NB4 (cell line): ENCODE data around the gene SND1.

Experiments used
- POLR2A ChIP-seq: IDR thresholded peaks from 2 replicates; pipeline ENCODE4 v1.6.1; 2011; ENCODE audit warnings: mild to moderate bottlenecking; ENCODE audit not compliant: insufficient read length; ENCODE audit errors: extremely low read depth
- TF ChIP-seq, protein P1 (sequence below): IDR thresholded peaks from one replicate; pipeline ENCODE4 v1.5.1; 2012; ENCODE audit warnings: low read depth, low read length

DNA sequence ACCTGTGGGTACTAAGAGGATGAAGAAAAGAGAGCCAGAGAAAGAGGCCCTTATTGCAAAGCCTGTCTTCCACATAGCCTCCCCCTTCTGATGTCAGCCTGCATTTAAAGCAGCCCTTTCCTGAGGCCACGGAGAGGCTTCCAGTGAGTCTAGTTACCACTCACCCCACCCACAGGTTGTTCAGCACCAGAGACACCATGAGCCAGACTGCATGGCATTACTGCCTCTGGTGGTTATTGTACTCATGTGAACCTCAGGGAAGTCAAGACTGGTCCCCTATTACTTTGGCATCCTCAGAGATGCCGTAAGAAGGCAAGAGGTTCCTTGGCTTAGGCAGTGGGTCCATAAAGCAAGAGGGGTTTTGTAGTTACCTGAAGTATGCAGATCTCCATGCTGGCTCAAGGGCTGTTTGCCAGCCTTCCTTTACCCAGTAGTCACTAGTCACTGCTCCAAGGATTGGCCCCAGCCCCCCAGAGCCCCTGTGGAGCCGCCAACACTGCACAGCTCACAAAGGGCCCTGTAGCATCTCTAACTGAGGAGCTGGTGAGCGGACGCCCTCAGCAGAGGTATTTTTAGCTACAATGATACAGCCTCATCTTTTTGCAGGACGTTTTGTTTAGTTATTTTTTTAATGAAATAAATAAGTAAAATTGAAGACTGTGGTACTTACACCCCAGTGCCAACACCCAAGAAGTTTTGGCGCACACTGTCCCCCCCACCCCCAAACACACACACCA, 358.6 kb downstream of the SND1 start:
- TF ChIP-seq, protein P1, sequence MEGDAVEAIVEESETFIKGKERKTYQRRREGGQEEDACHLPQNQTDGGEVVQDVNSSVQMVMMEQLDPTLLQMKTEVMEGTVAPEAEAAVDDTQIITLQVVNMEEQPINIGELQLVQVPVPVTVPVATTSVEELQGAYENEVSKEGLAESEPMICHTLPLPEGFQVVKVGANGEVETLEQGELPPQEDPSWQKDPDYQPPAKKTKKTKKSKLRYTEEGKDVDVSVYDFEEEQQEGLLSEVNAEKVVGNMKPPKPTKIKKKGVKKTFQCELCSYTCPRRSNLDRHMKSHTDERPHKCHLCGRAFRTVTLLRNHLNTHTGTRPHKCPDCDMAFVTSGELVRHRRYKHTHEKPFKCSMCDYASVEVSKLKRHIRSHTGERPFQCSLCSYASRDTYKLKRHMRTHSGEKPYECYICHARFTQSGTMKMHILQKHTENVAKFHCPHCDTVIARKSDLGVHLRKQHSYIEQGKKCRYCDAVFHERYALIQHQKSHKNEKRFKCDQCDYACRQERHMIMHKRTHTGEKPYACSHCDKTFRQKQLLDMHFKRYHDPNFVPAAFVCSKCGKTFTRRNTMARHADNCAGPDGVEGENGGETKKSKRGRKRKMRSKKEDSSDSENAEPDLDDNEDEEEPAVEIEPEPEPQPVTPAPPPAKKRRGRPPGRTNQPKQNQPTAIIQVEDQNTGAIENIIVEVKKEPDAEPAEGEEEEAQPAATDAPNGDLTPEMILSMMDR, result no peak
- no peak for TF ChIP-seq POLR2A
